HCT116 (cell line): ENCODE data around the gene MBD3. TPM values are rescaled to one million over a fixed set of nuclear protein-coding genes. Genes with fewer than 3 reads are reported as not detected.

Source experiments
- ATAC-seq: fragments of 200-7000 bp; cut with Tn5 transposase; 2 replicates; pipeline ENCODE4 v1.9.1; 2020; ENCODE audit warnings: mild to moderate bottlenecking, moderate library complexity
- BruUV-seq: library from RNA; stranded (reverse); fragments of 400-500 nt; replicated peaks from 2 replicates; lab custom pipeline; 2021; lab: Mats Ljungman, UMichigan
- CTCF ChIA-PET: fragments of 300-600 bp; sonication (Branson Sonifier 250); formaldehyde crosslinking; loops from one replicate; lab custom pipeline; 2021; ENCODE audit warnings: antibody characterized with exemption; lab: Charles Lee
- POLR2A ChIA-PET: fragments of 300-600, 350-600 bp; sonication (Branson Sonifier 250); formaldehyde crosslinking; loops from one replicate; lab custom pipeline; 2021; ENCODE audit warnings: antibody characterized with exemption; lab: Charles Lee
- RAD21 ChIA-PET, 2 experiments: fragments of 300-600 bp; sonication (Branson Sonifier 250); formaldehyde crosslinking; loops; one replicate each; lab custom pipeline; 2023; ENCODE audit warnings: low total read pairs in 2 of 2; ENCODE audit not compliant: uncharacterized antibody in 2 of 2, unreplicated experiment in 2 of 2, low non-redundant PET in 1 of 2; lab: Charles Lee
- DNase-seq: peaks from one replicate; pipeline ENCODE4 v3.0.0-alpha.2; 2010; ENCODE audit warnings: low read depth, low spot score
- H2AFZ ChIP-seq: fragments of 200-600 bp; shearing (Covaris generic), sonication (generic); 2 replicates; pipeline ENCODE4 v1.6.1; 2017; ENCODE audit warnings: low read depth, mixed run types, mixed read lengths, antibody characterized with exemption, low read length; ENCODE audit not compliant: poor library complexity, severe bottlenecking
- H3K27ac ChIP-seq: 2 replicates; pipeline ENCODE4 v1.5.1; 2012; ENCODE audit warnings: low read depth, low read length
- H3K27me3 ChIP-seq: fragments of 200-600 bp; sonication (generic); 2 replicates; pipeline ENCODE4 v1.6.1; 2016; ENCODE audit warnings: mixed run types, low read length, mixed read lengths; ENCODE audit not compliant: insufficient read depth
- H3K36me3 ChIP-seq, 2 experiments: fragments of 200-500 bp in 1 of 2; fragments of 200-600 bp in 1 of 2; sonication (Bioruptor generic) in 1 of 2; sonication (generic) in 1 of 2; 2 replicates each; pipeline versions ENCODE4 v1.5.1 to v1.6.1; 2014 to 2016; ENCODE audit warnings: low read length in 2 of 2, inconsistent platforms in 1 of 2, mixed read lengths in 1 of 2, mixed run types in 1 of 2; ENCODE audit not compliant: insufficient read depth in 2 of 2, control insufficient read depth in 1 of 2
- H3K4me1 ChIP-seq, 2 experiments: fragments of 200-600 bp in 1 of 2; sonication (generic) in 1 of 2; 2 replicates each; pipeline versions ENCODE4 v1.5.1 to v1.6.1; 2012 to 2017; ENCODE audit warnings: low read length in 2 of 2, inconsistent platforms in 1 of 2, mild to moderate bottlenecking in 1 of 2, mixed read lengths in 1 of 2, mixed run types in 1 of 2, moderate library complexity in 1 of 2; ENCODE audit not compliant: insufficient read depth in 2 of 2, control insufficient read depth in 1 of 2
- H3K4me2 ChIP-seq: fragments of 200-600 bp; sonication (generic); 2 replicates; pipeline ENCODE4 v1.6.1; 2017; ENCODE audit warnings: mixed run types, low read length, mixed read lengths
- H3K4me3 ChIP-seq, 2 experiments: fragments of 200-600 bp in 1 of 2; sonication (generic) in 1 of 2; replicated peaks in 1 of 2; 2 replicates each; pipeline ENCODE4 v1.5.1; 2011 to 2016; ENCODE audit warnings: low read length in 2 of 2, control low read depth in 1 of 2, low read depth in 1 of 2, mild to moderate bottlenecking in 1 of 2, mixed read lengths in 1 of 2, mixed run types in 1 of 2
- H3K79me2 ChIP-seq: fragments of 200-600 bp; sonication (generic); 2 replicates; pipeline ENCODE4 v1.6.1; 2017; ENCODE audit warnings: mild to moderate bottlenecking, mixed run types, low read length, moderate library complexity, mixed read lengths; ENCODE audit not compliant: insufficient read depth
- H3K9ac ChIP-seq: fragments of 200-600 bp; sonication (generic); 2 replicates; pipeline ENCODE4 v1.6.1; 2016; ENCODE audit warnings: low read length, mixed read lengths
- H3K9me2 ChIP-seq: fragments of 200-600 bp; sonication (generic), shearing (Covaris generic); 2 replicates; pipeline ENCODE4 v1.6.1; 2017; ENCODE audit warnings: mixed run types, mild to moderate bottlenecking, moderate library complexity; ENCODE audit not compliant: insufficient read depth
- H3K9me3 ChIP-seq, 2 experiments: fragments of 200-500 bp in 1 of 2; fragments of 200-600 bp in 1 of 2; sonication (Bioruptor generic) in 1 of 2; sonication (generic) in 1 of 2; 2 replicates each; pipeline ENCODE4 v1.6.1; 2014 to 2017; ENCODE audit warnings: low read length in 2 of 2, mixed read lengths in 2 of 2, inconsistent platforms in 1 of 2, low read depth in 1 of 2, mild to moderate bottlenecking in 1 of 2, mixed run types in 1 of 2, moderate library complexity in 1 of 2; ENCODE audit not compliant: control insufficient read depth in 1 of 2, insufficient read depth in 1 of 2
- H4K20me1 ChIP-seq: fragments of 200-600 bp; sonication (generic), shearing (Covaris generic); 2 replicates; pipeline ENCODE4 v1.6.1; 2017; ENCODE audit warnings: mixed run types, mild to moderate bottlenecking, moderate library complexity; ENCODE audit not compliant: insufficient read depth
- CTCF ChIP-seq, 3 experiments: fragments of 200-600 bp in 1 of 3; sonication (generic) in 1 of 3; IDR thresholded peaks in 2 of 3; conservative IDR thresholded peaks in 1 of 3; 2 replicates each; pipeline ENCODE4 v1.5.1; 2012 to 2017; ENCODE audit warnings: low read depth in 2 of 3, low read length in 2 of 3, antibody characterized with exemption in 1 of 3, borderline replicate concordance in 1 of 3, control low read depth in 1 of 3, mild to moderate bottlenecking in 1 of 3, mixed read lengths in 1 of 3, mixed run types in 1 of 3, moderate library complexity in 1 of 3; ENCODE audit not compliant: insufficient read depth in 1 of 3
- EGR1 ChIP-seq: IDR thresholded peaks from 2 replicates; pipeline ENCODE4 v1.6.1; 2012; ENCODE audit warnings: low read depth
- ELF1 ChIP-seq: IDR thresholded peaks from 2 replicates; pipeline ENCODE4 v1.6.1; 2012; ENCODE audit warnings: low read depth, borderline replicate concordance
- EZH2 ChIP-seq: fragments of 200-600 bp; sonication (generic); IDR thresholded peaks from 2 replicates; pipeline ENCODE4 v1.6.1; 2017; ENCODE audit warnings: antibody characterized with exemption, mixed run types
- EZH2phosphoT487 ChIP-seq: fragments of 200-600 bp; IDR thresholded peaks from 2 replicates; pipeline ENCODE4 v1.6.1; 2018; ENCODE audit warnings: antibody characterized with exemption, borderline replicate concordance
- JUND ChIP-seq: IDR thresholded peaks from 2 replicates; pipeline ENCODE4 v1.6.1; 2012
- MAX ChIP-seq: IDR thresholded peaks from 2 replicates; pipeline ENCODE4 v1.6.1; 2012
- POLR2A ChIP-seq: IDR thresholded peaks from 2 replicates; pipeline ENCODE4 v1.7.0; 2011; ENCODE audit warnings: borderline replicate concordance; ENCODE audit not compliant: insufficient read depth, insufficient read length; ENCODE audit errors: extremely low read depth
- ZBTB33 ChIP-seq: IDR thresholded peaks from 2 replicates; pipeline ENCODE4 v1.6.1; 2011; ENCODE audit warnings: mild to moderate bottlenecking, low read length, moderate library complexity; ENCODE audit not compliant: insufficient replicate concordance; ENCODE audit errors: extremely low read depth
- ZFX ChIP-seq: fragments of 450-650 bp; IDR thresholded peaks from 2 replicates; pipeline ENCODE4 v1.6.1; 2017
- intact Hi-C: fragments of 100-400 bp; cut with micrococcal nuclease; formaldehyde crosslinking; loops from 2 replicates; pipeline ENCODE4 v1.10.0; 2022
- total RNA-seq: library from RNA; stranded (reverse); gene quantifications from one replicate; pipeline ENCODE4 v1.2.1, GENCODE V29; 2021; ENCODE audit not compliant: unreplicated experiment

Gene MBD3
- total RNA-seq, 1 experiment from 2014 or later, result 85.7 TPM

GRCh38 chr19:1527650-1528309, 64.9 kb downstream of the MBD3 start:
- BruUV-seq, result no TSS peak
- RAD21 ChIA-PET, result no interaction called here
- no peak for ATAC-seq
- H2AFZ ChIP-seq, result no peak overlapping the region
- no peaks in the 10 kb centered on the region for H4K20me1 ChIP-seq
- TF ChIP-seq EZH2 (no peak), ZBTB33 (no peak), ELF1 (no peak), MAX (no peak), EGR1 (no peak), POLR2A (no peak), ZFX (no peak), EZH2phosphoT487 (no peak), CTCF (IDR thresholded peaks at IDR 0.05 in 2 of 3, conservative IDR thresholded peaks at IDR 0.05 in 1 of 3; ENCODE audit: borderline replicate concordance in 1 of 3, insufficient read depth in 1 of 3, low read depth in 2 of 3, low read length in 2 of 3) (no peak), JUND (no peak)
- TF ChIP-seq, all 23 proteins: peak for 0
- no peaks in the 10 kb centered on the region for H3K4me1 ChIP-seq
- no peaks in the 10 kb centered on the region for H3K79me2 ChIP-seq
- no peaks in the 10 kb centered on the region for H3K36me3 ChIP-seq
- no peak overlapping the region for H3K4me2 ChIP-seq
- H3K9me3 ChIP-seq, result no peaks in the 10 kb centered on the region
- no peak overlapping the region for H3K9ac ChIP-seq
- no peak for DNase-seq
- intact Hi-C loops, result no loop called here
- ChIA-PET CTCF (no interaction called here), POLR2A (no interaction called here)
- no peak overlapping the region for H3K4me3 ChIP-seq
- no peaks in the 10 kb centered on the region for H3K27me3 ChIP-seq
- no peaks in the 10 kb centered on the region for H3K9me2 ChIP-seq
- H3K27ac ChIP-seq, result no peak overlapping the region
